COLO668 (cell line): Measurements from ENCODE around the gene MMP17.
A peak's percentile ranks its signal among the peaks of the same experiment; 100 is the strongest.

Source experiments
- DNase-seq: peaks from one replicate; lab custom pipeline; 2025; ENCODE audit not compliant: unreplicated experiment; lab: John Stamatoyannopoulos, UW

Gene MMP17

DNA sequence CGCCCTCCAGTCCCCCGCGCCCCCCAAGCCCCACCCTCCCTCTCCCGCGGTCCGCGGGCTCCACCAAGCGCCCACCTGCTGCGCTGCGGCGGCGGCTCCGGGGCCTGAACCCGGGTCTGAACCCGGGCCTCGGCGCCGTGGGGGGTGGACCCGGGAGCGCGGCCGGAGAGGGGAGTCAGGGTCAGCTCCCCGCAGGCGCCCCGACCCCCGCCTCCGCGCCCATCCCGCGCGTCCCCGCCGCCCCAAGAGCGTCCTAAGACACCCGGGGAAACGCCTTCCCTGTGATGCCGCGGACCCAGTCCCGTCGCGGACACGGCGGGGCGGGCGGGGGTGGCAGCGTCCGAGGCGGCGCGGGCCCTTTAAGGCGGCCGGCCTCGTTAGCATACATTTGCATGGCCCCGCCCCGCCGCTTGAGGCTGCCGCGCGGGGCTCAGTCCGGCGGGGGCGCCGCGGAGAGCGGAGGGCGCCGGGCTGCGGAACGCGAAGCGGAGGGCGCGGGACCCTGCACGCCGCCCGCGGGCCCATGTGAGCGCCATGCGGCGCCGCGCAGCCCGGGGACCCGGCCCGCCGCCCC, at the start of gene MMP17:
Gene MMP17, plus strand, starts transcription at position 433 of the 574 bp plus-strand sequence. Its CDS starts 102 bp downstream, at position 535.
- peak; percentile 37 for DNase-seq

DNA sequence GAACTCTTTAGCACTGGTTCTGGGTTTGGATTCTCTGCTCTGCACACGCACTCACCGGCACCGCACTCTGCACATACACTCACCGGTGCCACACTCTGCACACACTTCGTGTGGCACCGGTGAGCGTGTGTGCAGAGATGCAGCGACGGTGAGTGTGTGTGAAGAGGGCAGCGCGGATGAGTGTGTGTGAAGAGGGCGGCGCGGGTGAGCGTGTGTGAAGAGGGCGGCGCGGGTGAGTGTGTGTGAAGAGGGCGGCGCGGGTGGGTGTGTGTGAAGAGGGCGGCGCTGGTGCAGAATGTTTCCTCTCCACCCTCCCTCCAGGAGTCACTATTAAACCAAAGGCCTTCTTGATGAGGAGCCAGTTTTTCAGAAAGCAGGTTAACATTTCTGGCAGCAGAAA, 49.2 kb upstream of the MMP17 start:
- no peak for DNase-seq

DNA sequence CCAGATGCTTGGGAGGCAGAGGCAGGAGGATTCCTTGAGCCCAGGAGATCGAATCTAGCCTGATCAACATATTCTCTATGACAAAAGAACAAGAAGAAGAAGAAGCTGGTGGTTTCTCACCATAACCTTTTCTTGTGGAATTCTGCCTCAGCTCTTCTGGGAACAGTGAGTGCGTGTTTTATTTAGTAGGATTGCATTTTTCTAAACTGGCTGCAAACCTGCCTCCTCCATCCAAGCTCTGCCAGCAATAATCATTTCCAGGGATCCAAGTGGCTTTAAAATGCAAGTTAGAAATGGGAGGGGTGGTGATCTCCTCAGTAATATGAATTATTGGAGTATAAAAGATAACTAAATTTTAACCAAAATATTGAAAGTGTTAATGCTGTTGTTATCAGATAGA, 46.1 kb upstream of the MMP17 start:
- DNase-seq, result no peak

DNA sequence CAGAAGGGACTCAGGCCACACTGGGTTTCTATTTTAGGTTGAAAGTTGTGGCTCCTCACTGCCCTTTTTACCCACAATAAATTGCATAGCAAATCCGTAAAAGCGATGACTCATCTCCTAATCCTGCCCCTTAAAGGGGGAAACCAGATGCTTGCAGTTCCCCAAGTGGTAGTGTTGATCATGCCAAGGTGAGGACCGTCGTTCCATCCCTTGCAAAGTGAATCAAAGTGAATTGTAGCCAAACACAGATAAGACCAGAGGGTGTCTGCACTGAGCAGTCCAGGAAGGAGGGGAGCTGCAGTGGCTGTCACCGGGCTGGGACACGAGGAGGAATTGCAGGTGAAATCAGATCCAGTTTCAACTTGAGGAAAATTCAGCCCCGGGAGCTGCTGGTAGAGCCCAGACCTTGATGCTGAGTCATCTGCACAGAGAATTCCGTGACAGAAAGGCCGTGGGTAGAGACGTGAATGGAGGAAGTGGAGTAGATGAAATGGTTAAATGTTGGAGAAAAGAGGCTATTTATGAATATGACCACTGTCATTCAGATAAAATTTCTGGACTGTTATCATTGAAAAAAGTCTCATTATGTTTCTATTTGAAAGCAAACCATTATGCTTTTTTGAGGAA, 44.2 kb upstream of the MMP17 start:
- no peak for DNase-seq

DNA sequence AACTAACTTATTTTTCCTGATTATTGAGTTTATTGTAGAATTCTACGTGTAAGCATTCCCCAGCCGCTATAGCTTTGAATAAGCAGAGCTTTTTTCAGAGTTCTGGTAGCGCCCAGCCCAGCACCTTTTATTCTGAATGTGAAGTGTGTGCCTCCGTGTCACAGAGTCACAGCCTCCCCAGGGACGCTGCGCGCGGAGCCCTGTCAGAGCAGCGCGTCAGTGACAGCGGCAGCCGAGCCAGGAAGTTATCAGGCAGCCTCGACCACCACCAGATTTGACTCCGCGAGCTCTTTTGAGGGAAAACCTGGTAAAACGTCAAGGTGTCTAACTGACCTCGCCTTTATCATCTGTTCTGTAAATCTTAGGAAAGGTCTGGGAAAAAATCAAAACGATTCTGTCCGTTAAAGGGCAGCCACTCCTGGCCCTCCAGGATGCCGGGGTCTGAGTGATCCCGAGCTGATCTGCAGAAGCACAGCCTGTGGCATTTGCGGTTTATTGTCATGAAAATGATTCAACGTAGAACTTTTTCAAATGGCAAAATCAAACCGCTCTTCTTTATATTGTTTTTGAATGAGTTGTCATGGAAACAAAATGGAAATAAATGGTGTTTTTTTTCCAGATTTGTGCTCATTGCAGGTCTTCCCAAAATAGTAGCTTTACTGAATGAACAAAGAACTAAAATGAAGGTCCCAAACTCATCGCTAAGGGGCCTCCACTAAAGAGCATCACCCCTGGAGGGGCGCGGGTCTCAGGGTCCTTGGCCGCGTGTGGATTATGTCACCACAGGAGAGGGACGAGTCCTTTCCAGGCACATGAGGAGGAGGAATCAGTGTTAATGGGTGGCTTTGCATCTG, 43.1 kb upstream of the MMP17 start:
- no peak for DNase-seq

DNA sequence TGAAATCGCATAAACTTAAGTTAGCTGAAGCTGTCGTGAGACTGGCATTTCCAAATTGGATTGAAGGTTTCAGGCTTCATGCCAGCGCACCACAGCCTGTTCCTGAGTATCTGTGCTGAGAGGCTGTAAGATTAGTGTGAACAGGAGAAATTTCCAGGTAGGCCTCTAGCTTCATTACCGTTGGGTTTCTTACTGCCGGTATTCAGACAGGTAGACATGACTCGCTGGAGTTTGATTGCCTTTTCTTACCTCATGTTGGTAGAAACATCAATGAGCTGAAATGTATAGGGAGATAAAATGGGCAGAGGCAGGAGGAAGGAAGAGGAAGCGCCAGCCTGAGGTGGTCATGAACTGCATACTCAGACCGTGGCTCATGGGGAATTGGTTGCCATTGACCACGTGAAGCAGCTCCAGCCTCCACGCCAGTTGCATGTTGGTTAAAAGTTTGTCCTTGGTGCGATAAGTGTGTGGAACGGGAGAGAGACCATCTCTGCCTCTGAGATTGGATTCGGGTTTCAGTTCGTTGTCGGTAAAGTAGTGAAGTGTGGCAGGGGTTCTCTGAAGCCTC, 42.3 kb upstream of the MMP17 start:
- no peak for DNase-seq

DNA sequence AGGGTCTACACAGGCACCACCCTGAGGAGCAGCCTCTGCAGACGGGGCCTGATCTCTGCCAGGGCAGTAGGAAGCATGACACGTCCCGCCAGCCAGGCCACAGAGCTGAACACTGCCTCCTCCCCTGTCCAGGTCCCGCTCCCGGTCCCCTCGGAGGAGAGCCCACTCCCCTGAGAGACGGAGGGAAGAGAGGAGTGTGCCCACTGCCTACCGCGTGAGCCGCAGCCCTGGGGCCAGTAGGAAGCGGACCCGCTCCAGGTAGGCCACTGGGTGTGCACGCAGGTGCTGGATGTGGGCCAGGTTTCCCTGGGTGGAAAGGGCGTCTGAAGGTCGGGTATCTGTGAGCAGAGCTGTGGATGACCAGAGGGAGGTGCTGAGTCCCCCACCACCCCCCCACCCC, 41.9 kb upstream of the MMP17 start:
- no peak for DNase-seq

DNA sequence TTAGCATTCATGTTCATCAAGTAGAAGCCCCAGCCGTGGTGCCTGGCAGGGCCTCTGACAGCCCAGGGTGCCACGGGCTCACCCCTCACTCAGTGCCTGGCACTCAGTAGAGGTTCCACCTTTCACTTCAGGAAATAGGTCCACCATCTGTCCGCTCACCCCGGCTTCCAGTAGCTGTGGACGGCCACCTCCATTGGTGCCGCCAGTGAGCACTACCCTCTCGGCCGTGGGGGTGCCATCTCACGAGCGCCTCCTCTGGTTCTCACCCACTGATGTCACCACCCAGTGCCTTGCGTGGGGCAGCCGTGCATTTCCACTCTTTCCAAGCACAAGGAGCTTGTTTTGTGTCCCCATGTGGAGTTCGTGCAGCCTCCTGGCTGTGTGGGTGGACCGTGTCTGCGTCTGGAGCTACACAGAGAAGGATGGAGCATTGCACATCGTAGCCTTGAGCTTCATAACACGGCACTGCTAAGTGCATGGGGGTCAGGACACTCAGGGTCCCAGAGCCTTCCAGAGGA, 41.0 kb upstream of the MMP17 start:
- no peak for DNase-seq

DNA sequence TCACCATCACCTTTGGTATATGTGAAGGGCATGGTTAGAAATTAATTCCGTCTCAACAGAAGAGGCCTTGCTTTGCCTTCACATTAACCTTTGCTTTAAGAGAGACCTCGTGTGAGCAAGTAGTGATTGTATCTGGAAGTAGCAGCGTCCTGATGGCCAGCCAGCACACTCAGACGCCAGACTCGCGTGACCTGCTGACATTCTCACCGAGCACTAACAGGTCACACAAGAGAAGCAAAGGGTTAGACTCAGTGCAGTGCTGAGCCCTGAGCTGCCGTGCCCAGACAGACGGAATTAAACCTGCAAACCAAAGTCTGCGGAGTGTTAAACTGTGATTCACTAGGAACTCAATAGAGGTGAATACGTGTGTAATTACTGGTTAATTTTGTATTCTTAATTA, 40.1 kb upstream of the MMP17 start:
- no peak for DNase-seq

DNA sequence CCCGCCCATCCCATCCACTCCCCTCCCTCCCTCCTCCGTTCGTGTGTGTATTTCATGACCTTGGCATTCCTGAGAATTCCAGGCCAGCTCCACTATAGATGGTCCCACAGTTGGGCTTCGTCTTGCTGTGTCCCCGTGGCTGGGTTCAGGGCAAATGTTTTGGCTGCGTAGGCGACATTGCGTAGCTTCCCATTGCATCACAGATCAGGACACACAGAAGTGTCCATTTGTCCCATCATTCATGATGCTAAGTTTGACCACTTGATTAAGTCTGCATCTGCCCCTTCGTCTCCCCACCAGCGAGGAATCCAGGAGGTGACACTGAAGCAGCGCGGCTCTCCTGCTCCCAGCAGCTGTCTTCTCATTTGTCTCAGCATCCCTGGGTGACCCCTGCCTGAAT, 38.6 kb upstream of the MMP17 start:
- no peak for DNase-seq

DNA sequence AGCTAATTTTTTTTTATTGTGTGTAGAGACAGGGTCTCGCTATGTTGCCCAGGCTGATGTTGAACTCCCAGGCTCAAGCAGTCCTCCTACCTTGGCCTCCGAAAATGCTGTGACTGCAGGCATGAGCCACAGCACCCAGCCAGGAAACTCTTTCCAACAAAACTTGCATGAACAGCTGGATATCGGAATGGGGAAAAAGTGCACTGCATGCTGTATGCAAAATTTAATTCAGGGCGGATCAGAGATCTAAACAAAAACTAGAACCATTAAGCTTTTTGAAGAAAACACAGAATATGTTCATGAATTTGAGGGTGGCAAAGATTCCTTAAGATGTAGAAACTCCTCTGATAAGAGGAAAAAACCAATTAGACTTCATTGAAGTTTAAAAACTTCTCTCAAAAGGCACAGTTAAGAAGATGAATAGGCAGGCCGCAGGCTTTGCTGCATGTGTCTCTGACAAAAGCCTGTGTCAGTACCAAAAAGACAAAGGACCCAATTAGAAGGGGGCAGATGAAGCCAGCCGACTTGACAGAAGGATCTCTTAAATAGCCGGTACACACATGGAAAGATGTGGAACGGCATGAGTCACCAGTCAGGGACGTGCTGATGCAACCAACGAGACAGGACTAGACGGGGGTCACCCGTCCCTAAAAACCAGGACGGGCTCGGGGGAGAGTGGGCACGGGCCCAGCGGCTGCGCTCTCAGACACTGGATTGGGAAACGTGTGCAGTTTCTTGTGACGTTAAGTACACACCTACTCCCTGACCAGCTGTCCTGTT, 34.8 kb upstream of the MMP17 start:
- DNase-seq, result no peak

DNA sequence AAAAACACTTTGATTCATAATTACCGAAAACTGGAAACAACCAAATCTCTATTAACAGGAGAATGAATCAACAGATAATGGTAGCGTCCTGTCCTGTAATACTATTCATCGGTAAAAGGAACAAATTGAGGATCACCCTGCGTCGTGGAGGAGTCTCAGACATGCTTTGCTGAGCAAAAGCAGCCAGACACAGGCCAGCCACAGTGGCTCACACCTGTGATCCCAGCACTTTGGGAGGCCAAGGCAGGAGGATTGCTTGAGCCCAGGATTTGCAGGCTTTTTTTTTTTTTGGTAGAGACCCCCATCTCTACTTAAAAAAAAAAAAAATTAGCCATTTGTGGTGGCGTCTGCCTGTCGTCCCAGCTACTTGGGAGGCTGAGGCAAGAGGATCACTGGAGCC, 34.1 kb upstream of the MMP17 start:
- no peak for DNase-seq

DNA sequence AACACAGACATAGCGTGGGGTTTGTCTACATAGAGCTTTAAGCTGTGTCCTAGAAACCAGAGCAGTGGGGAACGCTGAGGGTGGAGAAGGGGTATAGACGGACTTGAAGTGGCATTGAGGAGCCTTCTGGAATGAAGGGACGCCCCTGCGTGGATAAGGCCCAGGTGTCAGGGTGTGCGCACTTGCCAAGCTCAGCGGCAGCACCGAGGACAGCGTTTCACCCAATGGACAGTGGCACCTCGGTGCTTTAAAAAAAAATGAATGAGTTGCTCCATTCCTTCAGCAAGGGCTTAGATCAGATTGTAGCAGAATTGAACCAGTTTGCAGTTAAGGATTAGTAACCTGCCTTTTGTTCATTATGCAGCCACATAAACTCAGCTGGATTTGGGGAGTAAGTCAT, 33.6 kb upstream of the MMP17 start:
- DNase-seq, result no peak

DNA sequence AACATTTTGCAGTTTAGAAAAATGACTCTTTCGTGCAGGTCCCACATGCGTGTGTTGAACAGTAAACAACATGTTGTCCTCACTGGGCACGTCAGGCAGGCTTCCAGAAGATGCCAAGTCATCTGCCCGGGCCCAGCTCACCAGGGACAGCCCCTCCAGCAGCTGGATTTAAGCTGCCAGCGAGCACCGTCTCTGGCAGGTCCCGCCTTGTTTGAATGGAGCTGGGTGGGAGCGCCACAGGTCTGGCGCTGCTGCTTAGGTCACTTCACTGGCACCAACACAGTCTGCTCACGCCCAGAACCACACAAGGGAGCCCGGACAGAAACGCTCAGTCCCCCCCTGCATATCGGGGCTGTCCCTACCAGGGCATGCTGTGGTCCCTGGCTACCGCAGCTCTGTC, 33.1 kb upstream of the MMP17 start:
- no peak for DNase-seq

DNA sequence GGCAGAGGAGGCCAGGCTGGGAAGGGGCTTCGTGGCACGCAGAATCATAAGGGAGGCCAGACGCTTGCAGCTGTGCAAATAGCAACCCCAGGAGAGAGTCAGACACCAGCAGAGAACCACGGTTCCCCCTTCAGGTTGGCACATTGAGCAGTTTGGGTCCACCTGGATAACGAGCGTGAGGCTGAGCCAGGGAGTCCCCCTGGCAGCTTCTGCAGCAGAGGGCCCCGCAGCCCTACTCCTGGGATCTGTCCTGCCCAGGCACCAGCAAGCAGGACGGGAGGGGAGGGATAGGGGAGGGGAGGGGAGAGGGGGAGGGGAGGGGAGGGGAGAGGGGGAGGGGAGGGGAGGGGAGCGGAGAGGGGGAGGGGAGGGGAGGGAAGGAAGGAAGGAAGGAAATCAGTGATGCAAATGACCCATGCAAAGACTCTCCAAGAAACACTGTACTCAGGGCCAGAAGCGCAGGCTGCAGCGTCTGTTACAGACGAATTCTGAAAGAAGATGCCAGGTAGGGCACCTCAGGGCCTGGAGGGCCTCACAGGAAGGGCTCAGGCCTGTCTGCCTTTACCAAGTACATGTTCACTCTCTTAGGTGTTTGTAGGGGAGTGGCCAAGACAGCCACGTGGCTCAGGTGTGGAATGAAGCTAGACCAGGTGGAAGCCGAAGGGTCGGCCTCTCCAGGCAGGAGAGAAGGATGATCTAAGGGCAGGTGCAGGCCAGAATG, 32.3 kb upstream of the MMP17 start:
- no peak for DNase-seq

DNA sequence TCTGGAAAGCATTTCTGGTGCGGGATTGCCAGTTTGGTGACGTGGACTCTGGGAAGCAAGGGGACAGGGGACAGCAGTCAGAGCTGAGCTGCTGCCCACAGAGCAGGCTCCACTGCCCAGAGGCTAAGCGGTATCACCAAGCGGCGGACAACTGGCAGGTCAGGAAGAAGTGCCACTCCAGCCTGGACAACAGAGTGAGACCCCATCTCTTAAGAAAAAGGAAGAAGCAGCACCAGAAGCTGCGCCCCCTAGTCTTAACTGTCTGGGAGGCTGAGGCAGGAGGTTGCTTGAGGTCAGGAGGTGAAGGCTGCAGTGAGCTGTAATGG, 31.8 kb upstream of the MMP17 start:
- no peak for DNase-seq

DNA sequence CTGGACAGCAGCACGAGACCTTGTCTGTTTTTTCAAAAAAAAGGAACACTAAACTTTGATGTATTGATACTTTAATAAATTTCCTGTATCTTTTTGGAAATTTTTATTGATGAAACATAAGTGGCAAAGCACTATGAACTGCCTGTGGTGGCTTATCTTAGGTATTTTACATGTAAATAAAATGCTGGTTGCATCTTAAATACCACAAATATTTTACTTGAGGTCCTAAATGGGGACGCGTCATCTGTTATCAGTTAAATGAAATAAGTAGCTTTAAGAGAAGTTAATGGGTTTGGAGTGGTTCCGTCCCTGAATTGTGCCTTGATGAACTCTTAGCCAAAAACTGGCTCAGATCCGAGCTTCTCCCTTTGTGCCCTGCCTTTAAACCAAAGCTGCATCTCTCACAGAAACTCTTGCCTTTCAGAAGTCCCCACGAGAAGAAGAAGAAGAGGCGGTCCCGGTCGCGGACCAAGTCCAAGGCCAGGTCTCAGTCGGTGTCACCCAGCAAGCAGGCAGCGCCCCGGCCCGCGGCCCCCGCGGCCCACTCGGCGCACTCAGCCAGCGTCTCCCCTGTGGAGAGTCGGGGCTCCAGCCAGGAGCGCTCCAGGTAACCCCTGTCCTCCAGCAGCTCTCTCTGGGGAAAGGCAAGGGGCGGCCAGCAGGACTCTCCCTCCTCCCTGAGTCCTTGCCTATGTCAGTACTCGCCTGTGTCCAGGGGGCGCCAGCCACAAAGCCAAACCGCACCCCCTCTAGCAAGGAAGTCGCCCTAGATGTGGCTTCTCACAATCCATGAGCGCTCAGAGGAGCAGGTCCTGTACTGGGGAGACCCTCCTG, 31.2 kb upstream of the MMP17 start:
- no peak for DNase-seq

DNA sequence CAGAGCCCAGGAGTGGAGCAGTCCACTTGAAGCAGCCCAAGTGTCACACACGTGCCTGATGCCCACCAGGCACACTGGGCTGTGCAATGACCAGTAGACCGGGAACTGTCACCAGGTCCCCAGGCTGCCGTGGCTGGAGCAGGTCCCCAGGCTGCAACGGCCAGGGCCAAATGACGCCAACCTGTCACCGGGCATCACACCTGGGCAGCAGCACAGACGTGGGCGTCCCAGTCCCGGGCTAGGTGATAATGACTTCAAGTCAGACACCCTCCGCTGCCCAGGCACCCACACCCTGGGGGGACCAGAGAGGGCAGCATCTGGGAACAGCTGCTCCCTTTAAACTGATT, 30.6 kb upstream of the MMP17 start:
- no peak for DNase-seq

DNA sequence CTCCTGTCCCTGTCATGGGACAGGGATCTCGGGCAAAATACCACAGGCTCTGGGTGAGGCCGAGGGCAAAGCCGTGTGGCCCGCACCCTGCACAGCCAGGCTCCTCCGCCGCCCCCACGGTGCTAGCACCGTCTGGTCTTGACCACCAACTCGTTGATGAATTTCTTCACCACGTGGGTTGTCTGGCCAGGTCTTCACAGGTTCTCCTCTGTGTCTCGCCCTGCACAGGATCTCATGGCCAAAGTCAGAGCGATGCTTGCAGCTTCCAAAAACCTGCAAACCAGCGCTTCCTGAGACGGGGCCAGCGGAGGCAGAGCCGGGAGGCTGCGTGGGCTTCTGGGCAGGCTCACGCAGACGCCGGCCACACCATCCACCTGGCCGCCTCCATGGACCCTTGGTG, 29.0 kb upstream of the MMP17 start:
- DNase-seq, result no peak
